SH-SY5Y (cell line): ENCODE measurements around the gene CLPTM1.

Experiments used
- GATA2 ChIP-seq: IDR thresholded peaks from 2 replicates; pipeline ENCODE4 v1.6.1; 2011; ENCODE audit warnings: mild to moderate bottlenecking, low read depth, low read length
- GATA3 ChIP-seq: IDR thresholded peaks from 2 replicates; pipeline ENCODE4 v1.6.1; 2011; ENCODE audit warnings: low read depth, mild to moderate bottlenecking, low read length, moderate library complexity

- TF ChIP-seq GATA2 (no peak), GATA3 (no peak)
Observed at GRCh38 chr19:44990966-44991365, 35.8 kb downstream of the CLPTM1 start.
